Heart left ventricle (tissue), 16 donors: Measurements from ENCODE around the gene KLHL20. TPM values are rescaled to one million over a fixed set of nuclear protein-coding genes. Genes with fewer than 3 reads are reported as not detected.
A peak's percentile ranks its signal among the peaks of the same experiment; 100 is the strongest.
"Not testable (repeated sequence)": the region's sequence is repeated elsewhere in the genome, so short reads cannot be mapped to it uniquely, and the experiment has no call there.

ENCODE experiments used
- ATAC-seq, 4 donors: fragments of 200-7000 bp; cut with Tn5 transposase; one replicate each; pipeline ENCODE4 v1.9.1; 2020 to 2022; ENCODE audit warnings: moderate library complexity in 4 of 4, mild to moderate bottlenecking in 3 of 4, moderate number of reproducible peaks in 1 of 4
- DNase-seq, 5 donors: peaks; one replicate each; pipeline ENCODE4 v3.0.0-alpha.2; 2020
- H3K27ac ChIP-seq, 12 donors: fragments of 200-600 bp; sonication (generic) in 4 of 12; one replicate each; pipeline versions ENCODE4 v1.5.0 to v1.8.0; 2016 to 2022; ENCODE audit warnings: mild to moderate bottlenecking in 2 of 12
- H3K27me3 ChIP-seq, 9 donors: fragments of 200-600 bp; sonication (generic) in 2 of 9; one replicate each; pipeline versions ENCODE4 v1.5.1 to v1.8.0; 2016 to 2022; ENCODE audit warnings: mild to moderate bottlenecking in 3 of 9
- H3K36me3 ChIP-seq, 9 donors: fragments of 200-600 bp; sonication (generic) in 2 of 9; one replicate each; pipeline versions ENCODE4 v1.5.0 to v1.8.0; 2018 to 2022; ENCODE audit warnings: mild to moderate bottlenecking in 2 of 9
- H3K4me1 ChIP-seq, 12 donors: fragments of 200-600 bp; sonication (generic) in 4 of 12; one replicate each; pipeline versions ENCODE4 v1.5.0 to v1.8.0; 2016 to 2022; ENCODE audit warnings: mild to moderate bottlenecking in 3 of 12
- H3K4me3 ChIP-seq, 12 donors: fragments of 200-600 bp; sonication (generic) in 4 of 12; one replicate each; pipeline versions ENCODE4 v1.5.0 to v1.8.0; 2017 to 2022; ENCODE audit warnings: mild to moderate bottlenecking in 9 of 12, moderate library complexity in 4 of 12
- H3K9me3 ChIP-seq, 12 donors: fragments of 200-600 bp; sonication (generic) in 4 of 12; one replicate each; pipeline versions ENCODE4 v1.5.0 to v1.8.0; 2016 to 2022; ENCODE audit warnings: mild to moderate bottlenecking in 1 of 12
- CTCF ChIP-seq, 12 donors: fragments of 200-600 bp; sonication (generic) in 4 of 12; IDR thresholded peaks; one replicate each; pipeline versions ENCODE4 v1.5.0 to v1.8.0; 2018 to 2022; ENCODE audit warnings: antibody characterized with exemption in 12 of 12, mild to moderate bottlenecking in 5 of 12
- POLR2A ChIP-seq, 2 donors: fragments of 450-650 bp; IDR thresholded peaks; one replicate each; pipeline ENCODE4 v1.6.1; 2017; ENCODE audit warnings: antibody characterized with exemption in 2 of 2, mild to moderate bottlenecking in 2 of 2, moderate library complexity in 2 of 2
- WGBS, 4 donors: extraction: QIAGEN DNeasy Blood & Tissue Kit in 2 of 4; methylation state at CpG; one replicate each; pipeline versions ENCODE4 v1.1.5 to v1.1.7; 2013 to 2018; 5-methylcytosine and 5-hydroxymethylcytosine counted together
- intact Hi-C, 10 donors: fragments of 100-400 bp; cut with DNase I; formaldehyde crosslinking; loops; one replicate each; pipeline versions ENCODE4 v1.11.1 to v1.14.2; 2022
- long read RNA-seq, 3 donors: library from polyadenylated mRNA; unstranded; transcript quantifications; one replicate each; pipeline ENCODE4 v2.0.0, GENCODE V29; 2020 to 2021
- polyA plus RNA-seq, 2 donors: library from polyadenylated mRNA; stranded (reverse); fragments of 200-250 nt; gene quantifications; one replicate each; pipeline ENCODE4 v1.2.3, GENCODE V29; 2013
- total RNA-seq, 9 donors: library from RNA; depleted of rRNA in 2 of 9; stranded (reverse); fragments of >200 nt in 2 of 9; fragmentation: NEBNext Ultra II Directional in 3 of 9; extraction: Animal tissue kit (Norgen Biotek cat#: 25700) in 3 of 9; gene quantifications; one replicate each; pipeline versions ENCODE4 v1.1.0 to v1.2.4, GENCODE V29; 2016 to 2023
- donor health status: ischemic (EF 13 %, LVEDD 7.1; RV severe dilation, severe dysfunction).
- donor health status: healthy with polysubstance abuse.
- donor health status: DM: no; HTN: yes; CAD: no.
- donor health status: DM: no; HTN: no; CAD: no.
- donor health status: ischemic (EF 25% LVEDD 6.9; RV normal size, moderate dysfunction).
- donor health status: ischemic (EF 25% LVEDD 5.7; RV mildly dilated, moderate dysfunction).
- donor health status: healthy.
- donor health status: DM: yes; HTN: yes; CAD: no.
- donor health status: ischemic (EF 35%, LVEDD 5.7; RV mildly dilated, moderate dysfunction).
- donor health status: nonischemic (EF 11% LVEDD 7.7; RV severe dilation, severe dysfunction).
- donor health status: DM: yes; HTN: yes; CAD: no.
- donor health status: PGD.
- donor health status: ischemic (EF 29% LVEDD 5.4; RV normal size, mild dysfunction).
- donor health status: nonischemic (EF 23%, LVEDD 6.1; RV moderate dilation, normal function).

Gene KLHL20
- total RNA-seq (10 to 100 TPM; 14.5 to 20.1 (median 18.3) TPM), polyA plus RNA-seq (10 to 100 TPM in 1 of 2 donors, 1 to 10 TPM in 1; 4.2 to 13.8 TPM)
- long read RNA-seq, donor 1, transcript KLHL20-201 (12 exons, 3,421 nt), result major isoform, 15 of 35 reads
- long read RNA-seq, donor 1, partial matches to known transcripts, result 7 of 35 reads
- long read RNA-seq, donor 1, other reads (novel, unspliced or antisense), result 13 of 35 reads
- long read RNA-seq, donor 2, transcript KLHL20-201 (12 exons, 3,421 nt), result major isoform, 32 of 41 reads
- long read RNA-seq, donor 2, partial matches to known transcripts, result 4 of 41 reads
- long read RNA-seq, donor 2, other reads (novel, unspliced or antisense), result 5 of 41 reads
- long read RNA-seq, donor 3, transcript KLHL20-201 (12 exons, 3,421 nt), result major isoform, 14 of 22 reads
- long read RNA-seq, donor 3, partial matches to known transcripts, result 0 of 22 reads
- long read RNA-seq, donor 3, other reads (novel, unspliced or antisense), result 8 of 22 reads

GRCh38 chr1:173714759-173715537, at the start of gene KLHL20:
Gene KLHL20 (plus strand): TSS chr1:173714981. CDS start chr1:173716044, 1,063 bp downstream.
- DNase-seq (peak; percentile 81 to 83 (median 82)), ATAC-seq (peak; percentile 96 to 99 (median 99))
- Histone ChIP-seq H3K9me3 (no peaks in the 10 kb centered on the region), H3K27ac (peak within 1 kb of the TSS; percentile 76 to 95 (median 90)), H3K27me3 (peaks cover 0 to 13% (median 0%) of the 10 kb centered on the region in 9 donors), H3K36me3 (peaks cover 0 to 17% (median 0%) of the 10 kb centered on the region in 9 donors), H3K4me1 (peaks cover 0 to 30% (median 19%) of the 10 kb centered on the region in 12 donors), H3K4me3 (peak within 1 kb of the TSS; percentile 73 to 95 (median 81))
- 0 to 1% (median 0%) methylated on average over 43 of the region's 43 CpGs for WGBS, 4 donors
- intact Hi-C loops, result loop anchor here in 9 of 10 donors (2.0 to 10.0 kb wide), 10 partner anchors 107 to 293 kb away; partner anchors contain the start of genes PRDX6 (in 4 of the 9), CENPL (in 2 of the 9), DARS2 (in 2 of the 9) and SLC9C2 (in 1 of the 9)
- peak in 3 of 12 donors; percentile 18 to 32 (median 21) for TF ChIP-seq CTCF (IDR thresholded peaks at IDR 0.05)
- peak in 1 of 2 donors; percentile 40 for TF ChIP-seq POLR2A (IDR thresholded peaks at IDR 0.05)

GRCh38 chr1:173666646-173667045, 48.1 kb upstream of the KLHL20 start:
- Histone ChIP-seq H3K27ac (no peak overlapping the region), H3K4me3 (no peak overlapping the region), H3K9me3 (no peaks in the 10 kb centered on the region), H3K4me1 (peaks cover 0 to 12% (median 7%) of the 10 kb centered on the region in 12 donors), H3K36me3 (no peaks in the 10 kb centered on the region), H3K27me3 (peaks cover 0 to 17% (median 6%) of the 10 kb centered on the region in 9 donors)
- intact Hi-C loops, result no loop called here
- WGBS, 4 donors, result 87 to 95% (median 94%) methylated on average over 3 of the region's 3 CpGs
- no peak for ATAC-seq
- no peak for DNase-seq
- TF ChIP-seq CTCF (IDR thresholded peaks at IDR 0.05), result no peak
- TF ChIP-seq POLR2A (IDR thresholded peaks at IDR 0.05), result no peak

GRCh38 chr1:173669491-173669941, 45.3 kb upstream of the KLHL20 start, which contains the start of gene ANKRD45:
Gene ANKRD45 (minus strand): TSS chr1:173669851. CDS start chr1:173659418, 10,433 bp downstream.
- DNase-seq, result peak; percentile 34 to 63 (median 44)
- WGBS, 4 donors, result 2 to 3% (median 2%) methylated on average over 20 to 33 of the region's 33 CpGs
- intact Hi-C loops, result no loop called here

GRCh38 chr1:173674496-173674895, 40.3 kb upstream of the KLHL20 start:
- not testable (repeated sequence) for ATAC-seq
- 62 to 89% (median 74%) methylated on average over 2 of the region's 2 CpGs for WGBS, 4 donors

More at GRCh38 chr1:173669491-173669941, 45.3 kb upstream of the KLHL20 start, which contains the start of gene ANKRD45:
- H3K27me3 ChIP-seq, result peaks cover 0 to 21% (median 6%) of the 10 kb centered on the region in 9 donors
- H3K4me1 ChIP-seq, result peaks cover 0 to 12% (median 7%) of the 10 kb centered on the region in 12 donors
- ATAC-seq, result peak; percentile 32 to 69 (median 56)
- no peak for TF ChIP-seq POLR2A (IDR thresholded peaks at IDR 0.05)
- TF ChIP-seq CTCF (IDR thresholded peaks at IDR 0.05), result peak in 1 of 12 donors; percentile 10
- no peak within 1 kb of the TSS for H3K27ac ChIP-seq
- H3K4me3 ChIP-seq, result peak within 1 kb of the TSS; percentile 15 to 63 (median 47)
- H3K9me3 ChIP-seq, result no peaks in the 10 kb centered on the region
- H3K36me3 ChIP-seq, result no peaks in the 10 kb centered on the region

GRCh38 chr1:173680152-173680551, 34.6 kb upstream of the KLHL20 start:
- ATAC-seq, H3K4me3 ChIP-seq, intact Hi-C loops, H3K27me3 ChIP-seq, H3K4me1 ChIP-seq, H3K27ac ChIP-seq, DNase-seq, H3K36me3 ChIP-seq: not testable (repeated sequence)
- 80 to 92% (median 86%) methylated on average over 5 of the region's 5 CpGs for WGBS, 4 donors
- H3K9me3 ChIP-seq, result peaks cover 0 to 16% (median 0%) of the 10 kb centered on the region in 12 donors

More at GRCh38 chr1:173674496-173674895, 40.3 kb upstream of the KLHL20 start:
- H3K27ac ChIP-seq, H3K4me1 ChIP-seq, H3K36me3 ChIP-seq, DNase-seq, H3K4me3 ChIP-seq, intact Hi-C loops, H3K9me3 ChIP-seq: not testable (repeated sequence)
- peaks cover 0 to 16% (median 3%) of the 10 kb centered on the region in 9 donors for H3K27me3 ChIP-seq
